ENCODE data around the gene RBM39.
"Not testable (repeated sequence)": the region's sequence is repeated elsewhere in the genome, so short reads cannot be mapped to it uniquely, and the experiment has no call there.

RBM39 gene

DNA sequence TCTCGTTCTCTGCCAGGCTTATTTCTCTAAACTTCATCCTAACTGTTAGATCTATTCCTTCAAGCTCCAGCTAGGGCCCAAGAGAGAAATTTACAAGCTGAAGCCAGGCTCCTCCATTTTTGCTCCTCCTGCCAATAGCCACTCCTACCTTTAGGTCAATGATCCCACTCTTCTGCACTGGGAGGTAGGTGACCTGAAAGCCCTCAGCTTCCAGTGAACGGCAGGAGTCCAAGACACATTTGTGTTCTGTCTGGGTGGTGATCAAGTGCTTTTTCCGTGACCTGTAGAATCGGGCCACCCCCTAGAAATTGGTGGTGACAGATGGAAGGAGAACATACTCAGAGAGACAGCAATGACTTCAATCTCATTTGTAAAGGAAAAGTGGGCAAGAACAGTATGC lies 51.8 kb downstream of the RBM39 start:
- 92% methylated on average over 2 of the region's 4 CpGs; no CpG with 5 or more reads in 1 of the 2 experiments for WGBS, 2 experiments (ENCODE audit: insufficient coverage in 2 of 2)
- Histone ChIP-seq H3K27ac (ENCODE audit: low read depth, low read length, severe bottlenecking) (no peak overlapping the region), H3K4me1 (ENCODE audit: control insufficient read depth, insufficient read depth, low read length, poor library complexity, severe bottlenecking) (no peaks in the 10 kb centered on the region), H3K4me3 (ENCODE audit: extremely low read depth, insufficient read depth, low read length, poor library complexity, severe bottlenecking) (no peak overlapping the region), H3K36me3 (ENCODE audit: control insufficient read depth, insufficient read depth, low read length) (peaks cover 42% of the 10 kb centered on the region), H3K9me3 (ENCODE audit: control insufficient read depth, low read length) (peaks cover 9% of the 10 kb centered on the region)

- H3K36me3 ChIP-seq (ENCODE audit: control insufficient read depth, insufficient read depth, low read length) = peaks cover 34% of the 10 kb centered on the region
- not testable (repeated sequence) for H3K4me3 ChIP-seq (ENCODE audit: extremely low read depth, insufficient read depth, low read length, poor library complexity, severe bottlenecking); H3K27ac ChIP-seq (ENCODE audit: low read depth, low read length, severe bottlenecking); H3K4me1 ChIP-seq (ENCODE audit: control insufficient read depth, insufficient read depth, low read length, poor library complexity, severe bottlenecking); H3K9me3 ChIP-seq (ENCODE audit: control insufficient read depth, low read length)
- WGBS, 2 experiments (ENCODE audit: insufficient coverage in 2 of 2) = 80 to 90% methylated on average over 6 to 7 of the region's 11 CpGs
These were observed 55.2 kb downstream of the RBM39 start for GRCh38 chr20:35686872-35687271.

DNA sequence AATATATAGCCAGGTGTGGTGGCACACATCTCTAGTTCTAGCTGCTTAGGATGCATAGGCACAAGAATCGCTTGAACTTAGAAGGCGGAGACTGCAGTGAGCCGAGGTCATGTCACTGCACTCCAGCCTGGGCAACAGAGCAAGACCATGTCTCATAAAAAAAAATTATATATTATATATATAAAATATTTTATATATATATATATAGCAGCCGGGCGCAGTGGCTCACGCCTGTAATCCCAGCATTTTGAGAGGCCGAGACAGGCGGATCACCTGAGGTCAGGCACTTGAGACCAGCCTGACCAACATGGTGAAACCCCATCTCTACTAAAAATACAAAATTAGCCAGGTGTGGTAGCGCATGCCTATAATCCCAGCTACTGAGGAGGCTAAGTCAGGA lies 56.7 kb downstream of the RBM39 start:
- H3K9me3 ChIP-seq (ENCODE audit: control insufficient read depth, low read length); H3K4me3 ChIP-seq (ENCODE audit: extremely low read depth, insufficient read depth, low read length, poor library complexity, severe bottlenecking); H3K27ac ChIP-seq (ENCODE audit: low read depth, low read length, severe bottlenecking); H3K4me1 ChIP-seq (ENCODE audit: control insufficient read depth, insufficient read depth, low read length, poor library complexity, severe bottlenecking): not testable (repeated sequence)
- H3K36me3 ChIP-seq (ENCODE audit: control insufficient read depth, insufficient read depth, low read length) = peaks cover 32% of the 10 kb centered on the region
- 90 to 94% methylated on average over 2 of the region's 9 CpGs for WGBS, 2 experiments (ENCODE audit: insufficient coverage in 2 of 2)

GRCh38 chr20:35681960-35682359 lies 60.1 kb downstream of the RBM39 start:
- WGBS, 2 experiments (ENCODE audit: insufficient coverage in 2 of 2) = 94 to 100% methylated on average over 1 of the region's 1 CpG
- Histone ChIP-seq H3K36me3 (ENCODE audit: control insufficient read depth, insufficient read depth, low read length) (peaks cover 4% of the 10 kb centered on the region), H3K27ac (ENCODE audit: low read depth, low read length, severe bottlenecking) (no peak overlapping the region), H3K4me3 (ENCODE audit: extremely low read depth, insufficient read depth, low read length, poor library complexity, severe bottlenecking) (no peak overlapping the region), H3K9me3 (ENCODE audit: control insufficient read depth, low read length) (no peaks in the 10 kb centered on the region), H3K4me1 (ENCODE audit: control insufficient read depth, insufficient read depth, low read length, poor library complexity, severe bottlenecking) (no peaks in the 10 kb centered on the region)

DNA sequence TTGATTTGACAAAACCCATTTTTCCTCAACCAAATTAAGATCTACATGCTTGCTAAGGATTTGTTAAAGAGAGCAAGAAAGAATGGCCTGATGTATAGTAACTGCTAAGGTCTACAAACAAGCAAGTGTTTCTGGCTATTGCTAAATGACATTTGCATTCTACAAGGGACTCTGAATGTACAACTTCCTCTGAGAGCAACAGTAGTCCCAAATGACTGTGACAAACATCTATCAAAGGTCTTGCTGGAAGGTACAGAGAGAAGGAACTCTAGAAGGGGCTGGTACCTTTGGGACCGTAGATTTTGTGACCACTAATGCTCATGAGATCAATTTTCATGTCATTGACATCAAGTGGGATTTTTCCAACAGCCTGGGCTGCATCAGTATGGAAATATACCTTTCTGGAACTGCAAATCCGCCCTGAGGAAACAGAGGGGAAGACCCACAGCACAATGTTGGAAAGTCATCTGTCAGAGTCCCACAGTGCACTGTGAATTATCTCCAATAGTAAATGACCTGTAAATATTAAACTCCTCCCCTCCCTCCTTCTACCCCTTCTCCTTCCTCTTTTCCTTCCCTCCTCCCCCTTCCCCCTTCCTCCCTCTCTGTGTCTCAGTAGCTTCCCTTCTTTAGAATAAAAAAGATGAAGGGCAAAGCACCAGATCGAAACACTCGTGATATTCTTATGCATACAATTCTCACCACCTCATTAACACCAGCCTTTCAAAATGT lies 61.4 kb downstream of the RBM39 start:
- Histone ChIP-seq H3K27ac (ENCODE audit: low read depth, low read length, severe bottlenecking) (no peak overlapping the region), H3K4me1 (ENCODE audit: control insufficient read depth, insufficient read depth, low read length, poor library complexity, severe bottlenecking) (no peaks in the 10 kb centered on the region)
- WGBS, 2 experiments (ENCODE audit: insufficient coverage in 2 of 2) = 84 to 91% methylated on average over 4 of the region's 4 CpGs

GRCh38 chr20:35674921-35675320 lies 67.1 kb downstream of the RBM39 start:
- Histone ChIP-seq H3K4me3 (ENCODE audit: extremely low read depth, insufficient read depth, low read length, poor library complexity, severe bottlenecking) (no peak overlapping the region), H3K9me3 (ENCODE audit: control insufficient read depth, low read length) (no peaks in the 10 kb centered on the region), H3K4me1 (ENCODE audit: control insufficient read depth, insufficient read depth, low read length, poor library complexity, severe bottlenecking) (no peaks in the 10 kb centered on the region), H3K36me3 (ENCODE audit: control insufficient read depth, insufficient read depth, low read length) (peaks cover 18% of the 10 kb centered on the region), H3K27ac (ENCODE audit: low read depth, low read length, severe bottlenecking) (no peak overlapping the region)
- WGBS, 2 experiments (ENCODE audit: insufficient coverage in 2 of 2) = no CpG with 5 or more reads among the region's 8 CpGs

More for the DNA sequence above, 61.4 kb downstream of the RBM39 start:
- Histone ChIP-seq H3K9me3 (ENCODE audit: control insufficient read depth, low read length) (no peaks in the 10 kb centered on the region), H3K36me3 (ENCODE audit: control insufficient read depth, insufficient read depth, low read length) (peaks cover 3% of the 10 kb centered on the region), H3K4me3 (ENCODE audit: extremely low read depth, insufficient read depth, low read length, poor library complexity, severe bottlenecking) (no peak overlapping the region)

- Histone ChIP-seq H3K36me3 (ENCODE audit: control insufficient read depth, insufficient read depth, low read length) (peaks cover 28% of the 10 kb centered on the region), H3K27ac (ENCODE audit: low read depth, low read length, severe bottlenecking) (no peak overlapping the region), H3K4me1 (ENCODE audit: control insufficient read depth, insufficient read depth, low read length, poor library complexity, severe bottlenecking) (no peaks in the 10 kb centered on the region), H3K4me3 (ENCODE audit: extremely low read depth, insufficient read depth, low read length, poor library complexity, severe bottlenecking) (no peak overlapping the region), H3K9me3 (ENCODE audit: control insufficient read depth, low read length) (no peaks in the 10 kb centered on the region)
- WGBS, 2 experiments (ENCODE audit: insufficient coverage in 2 of 2) = 88 to 89% methylated on average over 3 of the region's 4 CpGs
These were observed 68.2 kb downstream of the RBM39 start for GRCh38 chr20:35673884-35674283.

DNA sequence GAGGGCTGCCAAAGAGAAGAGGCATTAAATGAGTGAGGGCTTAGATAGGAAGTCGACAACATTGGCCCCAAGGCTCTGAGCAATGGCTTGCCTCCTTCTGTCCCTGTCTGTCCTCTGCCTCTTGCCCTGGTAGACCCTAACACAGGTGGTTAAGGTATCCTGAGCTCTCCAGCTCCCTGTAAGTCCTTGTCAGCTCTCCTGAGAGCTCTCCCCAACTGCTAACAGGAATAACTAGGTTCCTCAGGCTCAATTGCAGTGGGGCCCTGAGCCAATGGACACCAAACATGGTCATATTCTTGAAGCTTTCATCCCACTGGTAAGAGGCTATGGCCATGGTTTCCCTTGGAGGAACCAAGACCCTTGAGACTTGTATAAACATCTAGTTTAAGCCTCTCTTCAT lies 72.4 kb downstream of the RBM39 start:
- WGBS, 2 experiments (ENCODE audit: insufficient coverage in 2 of 2) = 92% methylated on average over 1 of the region's 1 CpG; no CpG with 5 or more reads in 1 of the 2 experiments
- no peaks in the 10 kb centered on the region for H3K4me1 ChIP-seq (ENCODE audit: control insufficient read depth, insufficient read depth, low read length, poor library complexity, severe bottlenecking)
- no peaks in the 10 kb centered on the region for H3K9me3 ChIP-seq (ENCODE audit: control insufficient read depth, low read length)
- H3K36me3 ChIP-seq (ENCODE audit: control insufficient read depth, insufficient read depth, low read length) = peaks cover 35% of the 10 kb centered on the region
- no peak overlapping the region for H3K27ac ChIP-seq (ENCODE audit: low read depth, low read length, severe bottlenecking)
- H3K4me3 ChIP-seq (ENCODE audit: extremely low read depth, insufficient read depth, low read length, poor library complexity, severe bottlenecking) = no peak overlapping the region

DNA sequence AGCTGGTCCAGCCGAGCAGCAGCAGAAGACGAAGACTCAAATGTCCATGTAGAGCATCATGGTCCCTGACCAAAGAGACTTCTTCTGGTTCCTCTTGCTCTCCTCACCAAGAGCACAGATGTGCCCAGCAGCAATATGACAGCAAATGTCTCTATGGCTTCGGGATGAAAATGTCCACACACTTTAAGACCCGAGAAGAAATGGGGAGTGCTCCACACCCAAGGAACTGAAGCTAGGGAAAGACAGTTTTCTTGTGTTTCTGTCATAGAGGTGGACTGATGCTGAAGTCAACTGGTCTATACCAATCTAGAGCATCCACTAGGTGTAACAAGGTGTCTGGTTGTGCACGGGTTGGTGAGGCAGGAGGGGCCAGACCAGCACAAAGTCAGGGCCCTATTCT lies 72.8 kb downstream of the RBM39 start:
- H3K27ac ChIP-seq (ENCODE audit: low read depth, low read length, severe bottlenecking) = no peak overlapping the region
- H3K9me3 ChIP-seq (ENCODE audit: control insufficient read depth, low read length) = no peaks in the 10 kb centered on the region
- 94 to 98% methylated on average over 4 to 5 of the region's 5 CpGs for WGBS, 2 experiments (ENCODE audit: insufficient coverage in 2 of 2)
- no peak overlapping the region for H3K4me3 ChIP-seq (ENCODE audit: extremely low read depth, insufficient read depth, low read length, poor library complexity, severe bottlenecking)
- H3K4me1 ChIP-seq (ENCODE audit: control insufficient read depth, insufficient read depth, low read length, poor library complexity, severe bottlenecking) = no peaks in the 10 kb centered on the region
- H3K36me3 ChIP-seq (ENCODE audit: control insufficient read depth, insufficient read depth, low read length) = peaks cover 35% of the 10 kb centered on the region

GRCh38 chr20:35665949-35666288 lies 76.1 kb downstream of the RBM39 start:
- H3K36me3 ChIP-seq (ENCODE audit: control insufficient read depth, insufficient read depth, low read length) = peaks cover 20% of the 10 kb centered on the region
- H3K27ac ChIP-seq (ENCODE audit: low read depth, low read length, severe bottlenecking) = no peak overlapping the region
- WGBS, 2 experiments (ENCODE audit: insufficient coverage in 2 of 2) = 92 to 97% methylated on average over 10 to 11 of the region's 17 CpGs
- H3K9me3 ChIP-seq (ENCODE audit: control insufficient read depth, low read length) = no peaks in the 10 kb centered on the region
- H3K4me3 ChIP-seq (ENCODE audit: extremely low read depth, insufficient read depth, low read length, poor library complexity, severe bottlenecking) = no peak overlapping the region
- peaks cover 15% of the 10 kb centered on the region for H3K4me1 ChIP-seq (ENCODE audit: control insufficient read depth, insufficient read depth, low read length, poor library complexity, severe bottlenecking)

DNA sequence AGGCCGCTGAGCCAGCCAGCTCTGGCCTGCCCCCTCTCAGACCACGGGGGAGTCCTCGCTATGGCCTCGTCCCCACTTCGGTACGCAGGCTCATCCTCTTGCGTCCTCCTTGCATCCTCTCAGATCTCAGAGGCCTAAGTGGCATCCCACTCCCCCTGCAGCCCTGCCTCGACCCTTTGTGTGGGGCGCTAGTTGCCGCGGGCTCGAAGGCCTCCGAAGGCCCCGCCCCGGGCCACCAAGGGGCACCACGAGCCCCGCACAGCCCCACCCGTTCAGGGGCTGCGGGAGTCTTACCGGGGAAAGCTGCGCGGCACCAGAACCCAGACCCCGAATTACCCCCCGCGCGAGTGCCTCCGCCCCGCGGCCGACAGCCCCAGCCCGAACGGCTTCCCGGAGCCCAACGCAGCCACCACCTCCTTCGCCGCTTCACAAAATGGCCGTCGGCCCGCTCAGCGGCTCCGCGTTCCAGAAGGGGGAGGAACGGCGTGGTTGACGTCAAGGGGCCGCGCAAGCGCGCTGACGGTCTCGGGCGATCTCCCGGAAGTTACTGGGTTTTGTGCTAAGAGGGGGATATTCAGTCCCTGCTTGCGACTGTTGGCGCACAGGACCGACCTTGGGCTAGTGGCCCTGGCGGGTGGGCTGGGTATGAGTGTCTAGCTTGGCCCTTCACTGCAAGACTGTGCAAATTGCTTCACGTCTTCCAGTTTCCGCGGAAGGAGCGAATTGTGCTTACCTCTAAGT lies 77.4 kb downstream of the RBM39 start, which contains the start of the genes CPNE1 and RBM12:
Gene CPNE1 (minus strand): TSS at position 435 of the 741 bp plus-strand sequence. CDS start 31,977 bp downstream, outside the sequence.
Gene RBM12 (minus strand): TSS at position 435 of the 741 bp plus-strand sequence. CDS start 9,578 bp downstream, outside the sequence.
- peak within 1 kb of the TSS; percentile 97 for H3K27ac ChIP-seq (ENCODE audit: low read depth, low read length, severe bottlenecking)
- 2 to 5% methylated on average over 35 to 40 of the region's 61 CpGs for WGBS, 2 experiments (ENCODE audit: insufficient coverage in 2 of 2)
- no peaks in the 10 kb centered on the region for H3K9me3 ChIP-seq (ENCODE audit: control insufficient read depth, low read length)
- H3K36me3 ChIP-seq (ENCODE audit: control insufficient read depth, insufficient read depth, low read length) = peaks cover 14% of the 10 kb centered on the region
- peak within 1 kb of the TSS; percentile 91 for H3K4me3 ChIP-seq (ENCODE audit: extremely low read depth, insufficient read depth, low read length, poor library complexity, severe bottlenecking)
- peaks cover 15% of the 10 kb centered on the region for H3K4me1 ChIP-seq (ENCODE audit: control insufficient read depth, insufficient read depth, low read length, poor library complexity, severe bottlenecking)

Data from mesodermal cell (in vitro differentiated cells).